NCI-H524 (cell line): ENCODE data around the gene FYTTD1.

Experiments
- DNase-seq, 2 experiments: peaks; one replicate each; lab custom pipeline; 2025; lab: John Stamatoyannopoulos, UW

The FYTTD1 gene

DNA sequence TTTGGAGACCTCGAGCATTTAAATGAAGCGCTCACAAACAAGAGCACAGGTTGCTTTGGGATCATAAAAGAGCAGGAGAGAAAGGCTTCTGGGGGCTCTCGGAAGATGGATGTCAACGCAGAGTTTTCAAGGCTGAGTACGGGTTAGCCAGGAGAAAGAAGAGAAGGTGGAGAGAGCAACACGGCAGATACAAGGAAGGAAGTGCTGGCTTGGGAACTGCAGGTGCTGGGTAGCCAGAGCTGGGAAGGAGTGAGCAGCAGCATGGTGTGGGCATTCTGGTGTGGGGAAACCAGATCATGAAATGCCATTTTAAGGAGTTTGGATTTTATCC is 12.4 kb upstream of the FYTTD1 start:
- peak in 1 of 2 experiments; percentile 43 for DNase-seq

- DNase-seq, result no peak
These were observed 11.8 kb upstream of the FYTTD1 start for GRCh38 chr3:197737749-197738462.

GRCh38 chr3:197742787-197743186 is 6.9 kb upstream of the FYTTD1 start:
- no peak for DNase-seq

- no peak for DNase-seq
These were observed 3.5 kb upstream of the FYTTD1 start for GRCh38 chr3:197746209-197746608.

- no peak for DNase-seq
These were observed 2.9 kb upstream of the FYTTD1 start for GRCh38 chr3:197746801-197747237.

- no peak for DNase-seq
These were observed 927 bp upstream of the FYTTD1 start for GRCh38 chr3:197748597-197749314.

DNA sequence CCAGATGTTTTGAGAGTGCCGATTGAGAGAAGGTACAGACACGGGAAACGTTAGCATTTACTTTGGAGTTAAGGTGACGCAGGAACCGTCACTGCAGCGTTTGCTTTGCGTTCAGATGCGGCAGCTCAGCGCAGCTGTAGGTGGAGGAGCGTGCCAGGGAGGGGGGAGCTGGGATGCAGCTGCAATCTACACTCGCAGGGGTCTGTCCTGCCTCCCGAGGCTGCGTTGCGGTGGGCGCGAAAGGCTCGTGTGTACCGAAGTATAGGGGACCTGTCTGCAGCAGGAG is 425 bp upstream of the FYTTD1 start:
- DNase-seq, result peak in 1 of 2 experiments; percentile 85

DNA sequence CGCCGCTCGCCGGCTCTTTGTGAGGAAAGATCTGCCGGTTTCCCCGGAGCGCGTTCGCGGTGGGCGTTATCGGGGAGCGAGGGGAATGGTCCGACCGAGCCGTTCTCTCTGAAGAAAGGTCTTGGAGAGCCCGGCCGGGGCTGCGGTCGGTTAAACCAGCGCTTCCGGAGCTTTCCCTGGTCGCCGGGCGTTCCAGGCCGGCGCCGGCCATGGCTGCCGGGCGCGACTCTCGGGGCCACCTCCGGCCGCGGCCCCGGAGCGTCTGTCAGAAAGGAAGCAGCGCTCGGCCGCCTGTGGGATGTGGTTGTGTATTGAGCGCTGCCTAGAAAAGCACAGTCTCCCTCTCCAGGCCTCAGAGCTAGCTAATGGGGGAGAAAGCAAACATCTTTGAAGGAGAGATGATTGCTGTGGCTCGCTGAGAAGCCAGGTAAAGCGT is 731 bp downstream of the FYTTD1 start:
- peak in 1 of 2 experiments; percentile 64 for DNase-seq

GRCh38 chr3:197750858-197751737 is 1.4 kb downstream of the FYTTD1 start:
- peak; percentile 20 to 37 for DNase-seq

DNA sequence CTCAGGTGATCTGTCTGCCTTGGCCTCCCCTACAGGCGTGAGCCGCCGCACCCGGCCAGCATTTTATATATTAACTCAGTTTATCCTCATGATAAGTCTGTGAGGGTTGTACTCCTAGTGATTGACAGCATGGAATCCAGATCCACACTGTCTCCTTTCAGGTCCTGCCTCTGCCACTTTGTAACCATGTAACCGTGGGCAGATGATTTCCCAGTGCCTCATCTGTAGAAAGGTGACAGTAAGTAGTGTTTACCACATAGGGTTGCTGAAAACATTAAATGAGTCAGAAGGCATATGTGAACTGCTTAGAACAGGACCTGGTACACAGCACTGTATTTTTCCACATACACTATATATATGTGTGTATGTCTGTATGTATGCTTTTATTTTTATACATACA is 2.4 kb downstream of the FYTTD1 start:
- no peak for DNase-seq

GRCh38 chr3:197753263-197753662 is 3.6 kb downstream of the FYTTD1 start:
- no peak for DNase-seq

DNA sequence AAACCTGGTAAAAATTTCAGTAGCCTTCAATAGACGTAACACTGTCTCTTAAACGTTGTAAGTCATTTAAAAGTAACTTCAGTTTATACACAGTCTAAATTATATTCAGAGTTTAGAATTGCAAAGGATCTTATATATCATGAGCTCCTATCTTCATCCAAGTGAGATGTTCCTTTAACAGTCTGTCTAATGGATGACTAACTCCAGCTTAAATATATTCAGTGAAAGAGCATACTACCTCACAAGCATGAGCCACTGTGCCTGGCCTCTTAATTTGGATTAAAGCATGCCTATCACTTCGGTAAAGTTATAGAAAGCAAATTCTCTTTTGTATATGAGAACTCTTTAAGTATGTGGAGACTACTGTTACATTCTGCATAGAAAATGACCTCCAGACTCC is 7.0 kb downstream of the FYTTD1 start:
- no peak for DNase-seq

DNA sequence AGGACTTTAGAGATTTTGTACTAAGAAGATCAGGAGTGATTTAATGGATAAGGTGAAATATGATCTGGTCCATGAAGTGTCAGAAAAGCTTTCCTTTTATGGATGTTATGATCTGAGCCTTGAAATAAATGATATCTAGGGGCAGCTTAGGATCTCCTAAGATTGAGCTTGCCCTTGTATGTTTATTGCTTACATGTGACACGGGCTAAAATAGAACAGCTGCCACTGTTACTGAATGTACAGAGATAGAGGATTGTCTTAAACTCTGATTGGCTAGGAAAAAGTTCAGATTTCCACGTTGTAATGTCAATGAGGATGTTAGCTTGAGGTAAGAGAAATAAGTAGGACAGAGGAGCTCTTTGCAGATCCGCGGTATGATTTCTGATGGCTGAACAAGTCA is 8.8 kb downstream of the FYTTD1 start:
- peak; percentile 48 to 92 for DNase-seq

DNA sequence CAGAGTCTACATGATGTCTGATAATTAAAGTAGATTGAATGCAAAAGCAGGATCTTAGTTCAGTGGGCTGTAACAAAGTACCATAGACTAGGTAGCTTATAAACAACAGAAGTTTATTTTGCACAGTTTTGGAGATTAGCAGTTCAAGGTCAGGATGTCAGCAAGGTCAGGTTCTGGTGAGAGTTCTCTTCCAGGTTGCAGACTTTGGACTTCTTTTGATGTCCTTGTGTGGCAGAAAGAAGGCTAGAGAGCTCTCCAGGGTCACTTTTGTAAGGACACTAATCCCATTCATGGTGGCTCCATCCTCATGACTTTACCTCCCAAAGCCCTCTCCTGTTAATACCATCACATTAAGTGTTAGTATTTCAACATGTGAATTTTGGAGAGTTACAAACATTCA is 12.1 kb downstream of the FYTTD1 start:
- DNase-seq, result no peak

DNA sequence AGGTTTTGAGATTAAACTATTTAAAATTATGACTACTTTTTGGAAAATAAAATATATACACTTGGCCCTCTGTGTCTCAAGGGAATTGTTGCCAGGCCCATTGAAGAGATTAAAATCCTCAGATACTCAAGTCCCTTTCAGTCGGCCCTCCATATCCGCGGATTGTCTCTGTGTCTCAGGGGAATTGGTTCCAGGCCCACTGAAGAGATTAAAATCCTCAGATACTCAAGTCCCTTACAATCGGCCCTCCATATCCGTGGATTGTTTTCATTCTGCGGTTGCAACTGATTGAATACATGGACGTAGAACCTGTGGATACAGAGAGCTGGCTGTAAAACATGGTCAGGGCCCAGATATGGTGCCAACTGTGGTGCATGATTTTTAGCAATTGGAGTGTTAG is 25.6 kb downstream of the FYTTD1 start:
- peak; percentile 91 to 95 for DNase-seq

- no peak for DNase-seq
These were observed 32.5 kb downstream of the FYTTD1 start for GRCh38 chr3:197782230-197782629.

- DNase-seq, result no peak
These were observed 34.4 kb downstream of the FYTTD1 start for GRCh38 chr3:197784019-197784585.

GRCh38 chr3:197787412-197787811 is 37.7 kb downstream of the FYTTD1 start:
- DNase-seq, result no peak

GRCh38 chr3:197789309-197789708 is 39.6 kb downstream of the FYTTD1 start:
- DNase-seq, result no peak

GRCh38 chr3:197790033-197790432 is 40.4 kb downstream of the FYTTD1 start:
- no peak for DNase-seq

- peak; percentile 71 to 85 for DNase-seq
These were observed 41.6 kb downstream of the FYTTD1 start, which contains the start of gene LRCH3 for GRCh38 chr3:197791113-197791891. Gene LRCH3, plus strand, starts transcription at chr3:197791254. Its CDS starts 25 bp downstream, at chr3:197791279.
